ENCODE results near the gene ADK.
"Not testable (repeated sequence)": the region's sequence is repeated elsewhere in the genome, so short reads cannot be mapped to it uniquely, and the experiment has no call there.

GRCh38 chr10:74353021-74353420 is 202.0 kb downstream of the ADK start:
- TF ChIP-seq POLR2A, CTCF (IDR thresholded peaks at IDR 0.05): not testable (repeated sequence)

Measured in right lobe of liver (tissue), 4 donors.